Calu3 (cell line): ENCODE measurements around the gene MAP2K3. TPM values are rescaled to one million over a fixed set of nuclear protein-coding genes. Genes with fewer than 3 reads are reported as not detected.
A peak's percentile ranks its signal among the peaks of the same experiment; 100 is the strongest.

ENCODE experiments used
- BruUV-seq: library from RNA; stranded (reverse); fragments of 400-500 nt; replicated peaks from 2 replicates; lab custom pipeline; 2021; lab: Mats Ljungman, UMichigan
- CTCF ChIA-PET: fragments of 300-600 bp; sonication (Branson Sonifier 250); formaldehyde crosslinking; loops from one replicate; lab custom pipeline; 2022; ENCODE audit warnings: antibody characterized with exemption; lab: Charles Lee
- DNase-seq: peaks from one replicate; pipeline ENCODE4 v3.0.0; 2022
- H3K27ac Mint-ChIP-seq: one replicate; pipeline ENCODE4 v1.8.0; 2022; ENCODE audit warnings: mixed read lengths; ENCODE audit not compliant: unreplicated experiment
- H3K27me3 Mint-ChIP-seq: one replicate; pipeline ENCODE4 v1.8.0; 2022; ENCODE audit warnings: mixed read lengths; ENCODE audit not compliant: unreplicated experiment
- H3K36me3 Mint-ChIP-seq: one replicate; pipeline ENCODE4 v1.8.0; 2022; ENCODE audit warnings: mild to moderate bottlenecking, moderate library complexity, mixed read lengths; ENCODE audit not compliant: insufficient read depth, unreplicated experiment
- H3K4me1 Mint-ChIP-seq: one replicate; pipeline ENCODE4 v1.8.0; 2022; ENCODE audit warnings: mild to moderate bottlenecking, low read depth, mixed read lengths; ENCODE audit not compliant: unreplicated experiment
- H3K4me3 Mint-ChIP-seq: one replicate; pipeline ENCODE4 v1.8.0; 2022; ENCODE audit warnings: mild to moderate bottlenecking, low read depth, moderate library complexity, mixed read lengths; ENCODE audit not compliant: unreplicated experiment
- H3K9me3 Mint-ChIP-seq: one replicate; pipeline ENCODE4 v1.8.0; 2022; ENCODE audit warnings: low read depth, mixed read lengths; ENCODE audit not compliant: unreplicated experiment
- intact Hi-C: fragments of 100-400 bp; cut with micrococcal nuclease; formaldehyde crosslinking; loops from one replicate; pipeline ENCODE4 v1.10.0; 2022; ENCODE audit not compliant: unreplicated experiment
- total RNA-seq: library from RNA; stranded (reverse); gene quantifications from 2 replicates; pipeline ENCODE4 v1.2.3, GENCODE V29; 2022
- TF ChIP-seq, protein P1 (sequence below): fragments of 200-600 bp; IDR thresholded peaks from one replicate; pipeline ENCODE4 v1.8.0; 2022; ENCODE audit warnings: antibody characterized with exemption; ENCODE audit not compliant: unreplicated experiment

The MAP2K3 gene
- total RNA-seq, 1 experiment from 2014 or later, result 93.5 TPM

DNA sequence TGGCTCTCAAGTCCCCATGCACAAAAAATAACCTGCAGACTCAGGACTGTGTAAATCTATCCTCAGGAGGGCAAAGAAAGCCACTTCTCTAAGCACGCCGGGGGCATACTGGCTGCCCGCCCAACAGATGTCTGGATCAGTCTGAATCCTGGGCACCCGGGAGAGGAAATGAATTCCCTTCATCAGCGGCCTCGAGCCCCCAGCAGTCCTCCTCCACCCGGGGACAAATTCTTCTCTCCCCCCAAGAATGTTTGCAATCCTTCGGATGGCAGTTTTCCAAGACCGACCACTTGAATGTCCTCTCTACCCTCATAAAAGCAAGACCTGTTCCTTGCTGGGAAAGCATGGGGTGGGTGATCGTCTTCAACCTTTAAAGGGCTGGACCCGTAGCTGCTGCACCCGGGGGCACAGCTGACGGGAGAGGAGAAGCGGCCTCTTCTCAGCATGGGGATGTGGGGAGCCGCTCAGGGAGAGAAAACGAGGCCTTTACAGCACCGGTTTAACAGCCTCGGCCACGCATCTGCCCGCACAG, 9.4 kb upstream of the MAP2K3 start:
- BruUV-seq, result no TSS peak
- H3K27ac Mint-ChIP-seq, result no peak overlapping the region
- TF ChIP-seq, protein P1, sequence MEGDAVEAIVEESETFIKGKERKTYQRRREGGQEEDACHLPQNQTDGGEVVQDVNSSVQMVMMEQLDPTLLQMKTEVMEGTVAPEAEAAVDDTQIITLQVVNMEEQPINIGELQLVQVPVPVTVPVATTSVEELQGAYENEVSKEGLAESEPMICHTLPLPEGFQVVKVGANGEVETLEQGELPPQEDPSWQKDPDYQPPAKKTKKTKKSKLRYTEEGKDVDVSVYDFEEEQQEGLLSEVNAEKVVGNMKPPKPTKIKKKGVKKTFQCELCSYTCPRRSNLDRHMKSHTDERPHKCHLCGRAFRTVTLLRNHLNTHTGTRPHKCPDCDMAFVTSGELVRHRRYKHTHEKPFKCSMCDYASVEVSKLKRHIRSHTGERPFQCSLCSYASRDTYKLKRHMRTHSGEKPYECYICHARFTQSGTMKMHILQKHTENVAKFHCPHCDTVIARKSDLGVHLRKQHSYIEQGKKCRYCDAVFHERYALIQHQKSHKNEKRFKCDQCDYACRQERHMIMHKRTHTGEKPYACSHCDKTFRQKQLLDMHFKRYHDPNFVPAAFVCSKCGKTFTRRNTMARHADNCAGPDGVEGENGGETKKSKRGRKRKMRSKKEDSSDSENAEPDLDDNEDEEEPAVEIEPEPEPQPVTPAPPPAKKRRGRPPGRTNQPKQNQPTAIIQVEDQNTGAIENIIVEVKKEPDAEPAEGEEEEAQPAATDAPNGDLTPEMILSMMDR, result no peak
- peaks cover 11% of the 10 kb centered on the region for H3K36me3 Mint-ChIP-seq
- peak overlapping the region; percentile 77 for H3K4me3 Mint-ChIP-seq
- no peaks in the 10 kb centered on the region for H3K9me3 Mint-ChIP-seq
- H3K27me3 Mint-ChIP-seq, result no peaks in the 10 kb centered on the region
- intact Hi-C loops, result no loop called here
- CTCF ChIA-PET, result interaction anchor here (1.1 kb wide), 1 partner anchor 12 kb away, joined by 3 read pairs; no protein-coding TSS in a partner anchor
- no peak for DNase-seq
- peaks cover 24% of the 10 kb centered on the region for H3K4me1 Mint-ChIP-seq

GRCh38 chr17:21275579-21276263, 8.8 kb upstream of the MAP2K3 start:
- H3K27me3 Mint-ChIP-seq, result no peaks in the 10 kb centered on the region
- intact Hi-C loops, result no loop called here
- H3K4me1 Mint-ChIP-seq, result peaks cover 30% of the 10 kb centered on the region
- DNase-seq, result peak; percentile 91
- peak overlapping the region; percentile 74 for H3K27ac Mint-ChIP-seq
- TF ChIP-seq, protein P1, result no peak
- BruUV-seq, result no TSS peak
- H3K9me3 Mint-ChIP-seq, result no peaks in the 10 kb centered on the region
- peaks cover 13% of the 10 kb centered on the region for H3K36me3 Mint-ChIP-seq
- CTCF ChIA-PET, result interaction anchor here (1.1 kb wide), 1 partner anchor 11 kb away, joined by 3 read pairs; no protein-coding TSS in a partner anchor
- H3K4me3 Mint-ChIP-seq, result peak overlapping the region; percentile 77

DNA sequence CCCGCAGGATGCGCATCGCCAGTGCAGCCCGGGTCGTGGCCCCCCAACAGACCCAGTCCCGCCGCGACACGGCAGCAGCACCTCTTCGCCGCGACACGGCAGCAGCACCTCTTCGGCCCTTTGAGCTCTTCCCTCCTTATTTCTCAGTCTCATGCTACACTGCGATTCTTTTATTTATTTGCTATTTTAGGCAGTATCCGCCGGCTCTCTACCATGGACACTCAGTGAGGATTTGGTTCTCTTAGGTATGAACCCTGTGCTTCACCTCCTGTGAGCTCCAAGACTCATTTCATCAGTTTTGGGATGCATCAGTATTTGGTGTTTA, 8.3 kb upstream of the MAP2K3 start:
- CTCF ChIA-PET, result interaction anchor here (1.1 kb wide), 1 partner anchor 10 kb away, joined by 3 read pairs; no protein-coding TSS in a partner anchor
- H3K27me3 Mint-ChIP-seq, result no peaks in the 10 kb centered on the region

GRCh38 chr17:21277332-21277731, 7.2 kb upstream of the MAP2K3 start:
- no peak overlapping the region for H3K27ac Mint-ChIP-seq
- CTCF ChIA-PET, result no interaction called here
- H3K4me3 Mint-ChIP-seq, result no peak overlapping the region
- H3K27me3 Mint-ChIP-seq, result no peaks in the 10 kb centered on the region
- BruUV-seq, result no TSS peak
- no peaks in the 10 kb centered on the region for H3K9me3 Mint-ChIP-seq
- TF ChIP-seq, protein P1, result no peak
- intact Hi-C loops, result no loop called here
- DNase-seq, result no peak
- H3K4me1 Mint-ChIP-seq, result peaks cover 46% of the 10 kb centered on the region
- peaks cover 15% of the 10 kb centered on the region for H3K36me3 Mint-ChIP-seq

More for the DNA sequence above, 8.3 kb upstream of the MAP2K3 start:
- Mint-ChIP-seq H3K27ac (peak overlapping the region; percentile 74), H3K9me3 (no peaks in the 10 kb centered on the region), H3K36me3 (peaks cover 13% of the 10 kb centered on the region), H3K4me3 (peak overlapping the region; percentile 77), H3K4me1 (peaks cover 35% of the 10 kb centered on the region)
- TF ChIP-seq, protein P1, result no peak
- no TSS peak for BruUV-seq
- DNase-seq, result no peak
- intact Hi-C loops, result no loop called here
